ENCODE measurements around the gene WDR55. TPM values are rescaled to one million over a fixed set of nuclear protein-coding genes. Genes with fewer than 3 reads are reported as not detected.
"Not testable (repeated sequence)": the region's sequence is repeated elsewhere in the genome, so short reads cannot be mapped to it uniquely, and the experiment has no call there.

WDR55 gene
- total and polyA plus RNA-seq, 2 donors = 12.7 to 13.5 TPM

- WGBS = under 1% methylated on average over 27 of the region's 27 CpGs
- no peaks in the 10 kb centered on the region for H3K36me3 ChIP-seq (ENCODE audit: insufficient read depth)
- DNase-seq (ENCODE audit: extremely low spot score) = peak; percentile 94
- H3K4me3 ChIP-seq (ENCODE audit: low read depth, low read length) = peak overlapping the region; percentile 42
- H3K4me1 ChIP-seq (ENCODE audit: insufficient read depth) = no peaks in the 10 kb centered on the region
- peak overlapping the region; percentile 85 for H3K27ac ChIP-seq (ENCODE audit: low read depth)
Observed at GRCh38 chr5:140710899-140711552, 46.3 kb downstream of the WDR55 start.

- no peak for DNase-seq (ENCODE audit: extremely low spot score)
- no peak overlapping the region for H3K4me3 ChIP-seq (ENCODE audit: low read depth, low read length)
- no peak overlapping the region for H3K27ac ChIP-seq (ENCODE audit: low read depth)
- WGBS = 87% methylated on average over 1 of the region's 1 CpG
- no peaks in the 10 kb centered on the region for H3K36me3 ChIP-seq (ENCODE audit: insufficient read depth)
- H3K4me1 ChIP-seq (ENCODE audit: insufficient read depth) = no peaks in the 10 kb centered on the region
Observed at GRCh38 chr5:140711794-140712193, 47.1 kb downstream of the WDR55 start.

GRCh38 chr5:140713562-140714094, 48.9 kb downstream of the WDR55 start:
- DNase-seq (ENCODE audit: extremely low spot score) = no peak
- Histone ChIP-seq H3K4me1 (ENCODE audit: insufficient read depth) (no peaks in the 10 kb centered on the region), H3K27ac (ENCODE audit: low read depth) (no peak overlapping the region), H3K4me3 (ENCODE audit: low read depth, low read length) (no peak overlapping the region), H3K36me3 (ENCODE audit: insufficient read depth) (no peaks in the 10 kb centered on the region)
- 98% methylated on average over 1 of the region's 1 CpG for WGBS

- 93% methylated on average over 2 of the region's 2 CpGs for WGBS
Observed at GRCh38 chr5:140716238-140716637, 51.5 kb downstream of the WDR55 start.

GRCh38 chr5:140718266-140718592, 53.5 kb downstream of the WDR55 start:
- 64% methylated on average over 7 of the region's 7 CpGs for WGBS
- H3K27ac ChIP-seq (ENCODE audit: low read depth) = no peak overlapping the region
- H3K4me3 ChIP-seq (ENCODE audit: low read depth, low read length) = no peak overlapping the region
- no peaks in the 10 kb centered on the region for H3K4me1 ChIP-seq (ENCODE audit: insufficient read depth)
- no peaks in the 10 kb centered on the region for H3K36me3 ChIP-seq (ENCODE audit: insufficient read depth)
- DNase-seq (ENCODE audit: extremely low spot score) = no peak

More at GRCh38 chr5:140716238-140716637, 51.5 kb downstream of the WDR55 start:
- H3K27ac ChIP-seq (ENCODE audit: low read depth); H3K36me3 ChIP-seq (ENCODE audit: insufficient read depth); DNase-seq (ENCODE audit: extremely low spot score); H3K4me3 ChIP-seq (ENCODE audit: low read depth, low read length); H3K4me1 ChIP-seq (ENCODE audit: insufficient read depth): not testable (repeated sequence)

- not testable (repeated sequence) for H3K4me3 ChIP-seq (ENCODE audit: low read depth, low read length); DNase-seq (ENCODE audit: extremely low spot score); H3K4me1 ChIP-seq (ENCODE audit: insufficient read depth); H3K27ac ChIP-seq (ENCODE audit: low read depth); H3K36me3 ChIP-seq (ENCODE audit: insufficient read depth)
- WGBS = 60% methylated on average over 6 of the region's 6 CpGs
Observed at GRCh38 chr5:140720738-140721137, 56.0 kb downstream of the WDR55 start.

GRCh38 chr5:140721395-140721794, 56.7 kb downstream of the WDR55 start:
- WGBS = 77% methylated on average over 5 of the region's 5 CpGs

More at GRCh38 chr5:140721395-140721794, 56.7 kb downstream of the WDR55 start:
- H3K4me1 ChIP-seq (ENCODE audit: insufficient read depth); H3K4me3 ChIP-seq (ENCODE audit: low read depth, low read length); H3K27ac ChIP-seq (ENCODE audit: low read depth); H3K36me3 ChIP-seq (ENCODE audit: insufficient read depth); DNase-seq (ENCODE audit: extremely low spot score): not testable (repeated sequence)

Small RNA genes lying within 50 kb of the gene (small RNA-seq; reads per million reads assigned to genes)
- gene VTRNA1-1 = 8.0 reads per million, percentile 93 among the genes with 10 or more reads in this experiment
- 1.3 reads per million, percentile 80 among the genes with 10 or more reads in this experiment for gene VTRNA1-2

Other genes with a start within 250 kb of the WDR55 start
- 0.69 TPM for gene EIF4EBP3, start 117.2 kb upstream of the WDR55 start, total RNA-seq
- 33.2 TPM for gene EIF4EBP3, start 117.2 kb upstream of the WDR55 start, polyA plus RNA-seq
- gene SRA1, start 107.4 kb upstream of the WDR55 start, total RNA-seq = 13.7 TPM
- gene SRA1, start 107.4 kb upstream of the WDR55 start, polyA plus RNA-seq = 22.1 TPM
- gene APBB3, start 100.3 kb upstream of the WDR55 start, total RNA-seq = 15.3 TPM
- gene APBB3, start 100.3 kb upstream of the WDR55 start, polyA plus RNA-seq = 27.2 TPM
- 17.0 TPM for gene SLC35A4, start 100.1 kb upstream of the WDR55 start, total RNA-seq
- gene SLC35A4, start 100.1 kb upstream of the WDR55 start, polyA plus RNA-seq = 69.7 TPM
- gene CD14, start 31.7 kb upstream of the WDR55 start, total RNA-seq = 57.6 TPM
- 60.6 TPM for gene CD14, start 31.7 kb upstream of the WDR55 start, polyA plus RNA-seq
- 12.2 TPM for gene TMCO6, start 25.5 kb upstream of the WDR55 start, total RNA-seq
- gene TMCO6, start 25.5 kb upstream of the WDR55 start, polyA plus RNA-seq = 22.3 TPM
- gene NDUFA2, start 17.3 kb upstream of the WDR55 start, total RNA-seq = 34.7 TPM
- gene NDUFA2, start 17.3 kb upstream of the WDR55 start, polyA plus RNA-seq = 117 TPM
- gene IK, start 17.1 kb upstream of the WDR55 start, total RNA-seq = 58.7 TPM
- 113 TPM for gene IK, start 17.1 kb upstream of the WDR55 start, polyA plus RNA-seq
- not detected for gene DND1, start 8.7 kb downstream of the WDR55 start, total RNA-seq
- 0.96 TPM for gene DND1, start 8.7 kb downstream of the WDR55 start, polyA plus RNA-seq
- gene HARS1, start 26.5 kb downstream of the WDR55 start, total RNA-seq = 31.9 TPM
- 50.5 TPM for gene HARS1, start 26.5 kb downstream of the WDR55 start, polyA plus RNA-seq
- 28.1 TPM for gene HARS2, start 26.6 kb downstream of the WDR55 start, total RNA-seq
- gene HARS2, start 26.6 kb downstream of the WDR55 start, polyA plus RNA-seq = 24.9 TPM
- gene ZMAT2, start 35.5 kb downstream of the WDR55 start, total RNA-seq = 25.9 TPM
- 74.1 TPM for gene ZMAT2, start 35.5 kb downstream of the WDR55 start, polyA plus RNA-seq
- gene PCDHA1, start 121.2 kb downstream of the WDR55 start, total RNA-seq = 0.21 TPM
- gene PCDHA1, start 121.2 kb downstream of the WDR55 start, polyA plus RNA-seq = 0.03 TPM
- 0.37 TPM for gene PCDHA2, start 129.9 kb downstream of the WDR55 start, total RNA-seq
- 0.08 TPM for gene PCDHA2, start 129.9 kb downstream of the WDR55 start, polyA plus RNA-seq
- gene PCDHA3, start 136.2 kb downstream of the WDR55 start, total RNA-seq = 0.63 TPM
- gene PCDHA3, start 136.2 kb downstream of the WDR55 start, polyA plus RNA-seq = 0.41 TPM
- 1.1 TPM for gene PCDHA4, start 142.2 kb downstream of the WDR55 start, total RNA-seq
- gene PCDHA4, start 142.2 kb downstream of the WDR55 start, polyA plus RNA-seq = 0.28 TPM
- gene PCDHA5, start 156.7 kb downstream of the WDR55 start, total RNA-seq = 0.69 TPM
- 0.05 TPM for gene PCDHA5, start 156.7 kb downstream of the WDR55 start, polyA plus RNA-seq
- 0.95 TPM for gene PCDHA6, start 163.1 kb downstream of the WDR55 start, total RNA-seq
- 0.22 TPM for gene PCDHA6, start 163.1 kb downstream of the WDR55 start, polyA plus RNA-seq
- gene PCDHA7, start 169.4 kb downstream of the WDR55 start, total RNA-seq = 0.26 TPM
- 0.14 TPM for gene PCDHA7, start 169.4 kb downstream of the WDR55 start, polyA plus RNA-seq
- 0.21 TPM for gene PCDHA8, start 176.3 kb downstream of the WDR55 start, total RNA-seq
- gene PCDHA8, start 176.3 kb downstream of the WDR55 start, polyA plus RNA-seq = 0.06 TPM
- 0.90 TPM for gene PCDHA9, start 183.5 kb downstream of the WDR55 start, total RNA-seq
- gene PCDHA9, start 183.5 kb downstream of the WDR55 start, polyA plus RNA-seq = 0.03 TPM
- 1.1 TPM for gene PCDHA10, start 191.0 kb downstream of the WDR55 start, total RNA-seq
- gene PCDHA10, start 191.0 kb downstream of the WDR55 start, polyA plus RNA-seq = 0.13 TPM
- 1.6 TPM for gene PCDHA11, start 204.1 kb downstream of the WDR55 start, total RNA-seq
- 0.06 TPM for gene PCDHA11, start 204.1 kb downstream of the WDR55 start, polyA plus RNA-seq
- gene PCDHA12, start 210.4 kb downstream of the WDR55 start, total RNA-seq = 0.90 TPM
- gene PCDHA12, start 210.4 kb downstream of the WDR55 start, polyA plus RNA-seq = 0.03 TPM
- gene PCDHA13, start 217.2 kb downstream of the WDR55 start, total RNA-seq = 0.74 TPM
- 0.18 TPM for gene PCDHA13, start 217.2 kb downstream of the WDR55 start, polyA plus RNA-seq